Activated T-cell treated with anti-CD3 and anti-CD28 coated beads, Interleukin-2, amount 50 U/mL, for 48 hours (primary cell): ENCODE measurements around the gene FGF23.
A peak's percentile ranks its signal among the peaks of the same experiment; 100 is the strongest.

Experiments used
- DNase-seq, 2 experiments: peaks; one replicate each; pipeline ENCODE4 v3.0.0-alpha.2; 2020

The FGF23 gene

DNA sequence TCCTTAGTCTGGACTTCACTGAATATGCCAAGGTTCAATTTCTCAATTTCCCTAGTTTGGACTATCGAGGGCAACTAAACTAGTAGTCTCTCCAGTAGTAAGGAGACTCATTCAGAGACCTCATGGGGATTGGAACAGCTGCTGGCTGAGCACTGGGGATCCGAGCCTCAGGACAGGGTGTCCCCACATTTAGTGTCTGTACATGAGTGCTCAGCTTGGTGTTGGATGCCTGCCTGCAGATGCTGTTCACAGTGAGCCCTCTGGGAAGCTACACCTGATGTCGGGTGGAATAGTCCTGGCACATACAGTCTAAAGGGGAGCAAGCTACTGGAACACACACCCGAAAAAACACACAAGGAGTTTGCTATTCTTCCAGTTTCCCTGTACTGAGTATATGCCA, 820 bp upstream of the FGF23 start:
- no peak for DNase-seq

DNA sequence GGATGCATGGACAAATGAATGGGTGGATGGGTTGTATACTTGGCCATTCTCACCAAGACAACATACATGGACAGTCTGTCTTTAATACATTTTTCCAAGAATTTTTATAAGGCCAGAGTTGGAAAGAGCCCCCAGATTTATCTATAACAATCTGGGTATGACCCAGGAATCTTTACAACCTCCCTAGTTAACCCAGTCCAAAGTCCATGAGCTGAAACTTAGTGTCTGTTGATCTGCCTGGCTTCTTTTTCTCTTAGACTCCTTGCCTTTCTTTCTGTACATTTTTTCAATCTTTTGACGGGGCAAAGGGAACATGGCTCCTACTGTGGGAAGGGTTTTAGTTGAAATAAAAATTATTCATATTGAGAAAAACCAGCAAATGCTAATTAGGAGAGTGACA, 740 bp downstream of the FGF23 start:
- DNase-seq = no peak

DNA sequence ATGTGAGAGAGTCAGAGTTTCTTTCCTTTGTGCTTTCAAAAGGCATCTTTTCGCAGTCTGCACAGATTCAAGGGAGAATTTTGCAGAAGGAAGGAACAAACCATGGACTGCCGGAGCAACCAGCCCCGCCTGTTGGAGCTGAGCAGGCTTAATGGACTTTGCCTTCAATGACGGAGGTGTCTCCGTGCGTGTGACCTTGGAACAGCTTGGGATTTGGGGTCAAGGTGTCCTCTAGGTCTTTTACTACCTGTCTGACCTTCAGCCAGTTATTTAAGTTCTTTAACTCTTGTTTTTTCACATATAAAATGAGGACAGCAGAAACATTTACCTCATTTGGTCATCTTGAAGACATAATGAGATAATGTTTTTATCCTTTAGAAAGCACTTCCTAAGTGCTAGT, 4.1 kb downstream of the FGF23 start:
- no peak for DNase-seq

DNA sequence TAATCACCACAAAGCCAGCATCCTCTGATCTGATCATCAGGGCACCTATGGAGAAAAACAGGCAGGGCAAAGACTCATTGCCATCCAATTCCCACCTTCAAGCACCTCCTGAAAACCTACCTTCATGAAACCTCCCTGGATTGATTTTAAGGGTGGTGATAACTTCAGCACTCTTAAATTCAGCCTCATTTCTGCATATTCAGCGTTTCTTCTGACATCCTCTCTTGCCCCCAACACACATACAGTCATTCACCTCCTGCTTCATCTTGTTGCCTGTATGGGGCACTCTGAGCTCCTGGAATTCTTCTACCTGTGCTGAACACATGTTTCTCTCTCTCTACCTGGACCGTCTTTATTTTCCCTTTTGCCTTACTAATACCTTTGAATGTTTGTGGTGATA, 6.9 kb downstream of the FGF23 start:
- no peak for DNase-seq

DNA sequence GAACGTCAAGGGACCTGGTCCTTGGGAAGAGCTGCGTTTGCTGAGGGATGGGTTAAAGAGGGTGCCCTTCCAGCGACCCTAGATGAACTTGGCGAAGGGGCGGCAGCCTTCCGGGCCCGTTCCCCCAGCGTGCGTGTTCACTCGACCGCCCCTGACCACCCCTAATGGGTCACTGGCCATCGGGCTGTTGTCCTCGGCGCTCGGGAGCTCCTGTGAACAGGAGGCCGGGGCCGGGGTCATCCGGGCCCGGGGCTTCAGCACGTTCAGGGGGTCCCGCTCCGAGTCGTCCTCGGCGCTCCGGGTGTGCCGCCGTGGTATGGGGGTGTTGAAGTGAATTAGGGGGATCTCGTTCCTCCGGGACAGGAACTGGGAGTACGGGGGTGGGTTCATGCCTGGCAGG, 9.2 kb downstream of the FGF23 start:
- DNase-seq = no peak

DNA sequence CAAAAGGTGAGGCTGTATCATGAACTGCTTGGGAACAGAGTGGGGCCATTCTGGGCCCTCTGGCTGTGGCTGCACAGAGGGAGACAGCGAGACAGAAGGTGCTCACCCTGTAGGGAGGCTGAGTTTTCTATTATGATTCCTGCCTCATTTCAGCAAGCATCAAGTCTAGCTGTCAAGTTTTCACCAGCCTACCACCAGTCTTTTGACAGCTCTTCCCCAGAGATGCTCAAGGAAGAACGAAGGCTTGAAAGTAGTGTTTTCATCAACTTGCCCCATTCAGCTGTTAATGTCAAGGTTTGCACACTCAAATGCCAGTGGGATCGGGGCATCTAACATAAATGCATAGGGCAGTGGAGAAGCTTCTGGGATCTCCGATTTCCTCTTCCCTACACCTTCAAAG, 10.0 kb downstream of the FGF23 start:
- no peak for DNase-seq

DNA sequence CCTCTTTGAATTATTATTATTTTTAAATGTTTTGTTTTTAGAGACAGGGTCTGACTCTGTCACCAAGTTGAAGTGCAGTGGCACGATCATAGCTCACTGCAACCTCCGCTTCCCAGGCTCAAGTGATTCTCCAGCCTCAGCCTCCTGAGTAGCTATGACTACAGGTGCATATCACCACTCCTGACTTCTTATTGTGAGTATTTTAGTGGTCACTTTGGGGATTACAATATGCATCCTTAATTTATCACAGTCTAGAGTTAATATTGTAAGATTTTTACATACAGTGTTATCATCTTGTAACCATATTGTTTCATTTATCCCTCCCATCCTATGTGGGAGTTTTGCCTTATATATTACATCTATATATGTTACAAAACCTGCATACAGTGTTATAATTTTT, 13.4 kb downstream of the FGF23 start:
- DNase-seq = no peak

GRCh38 chr12:4356041-4356327, 23.5 kb downstream of the FGF23 start:
- peak; percentile 83 to 84 for DNase-seq

- DNase-seq = no peak
Observed at GRCh38 chr12:4355156-4356040, 24.1 kb downstream of the FGF23 start.

DNA sequence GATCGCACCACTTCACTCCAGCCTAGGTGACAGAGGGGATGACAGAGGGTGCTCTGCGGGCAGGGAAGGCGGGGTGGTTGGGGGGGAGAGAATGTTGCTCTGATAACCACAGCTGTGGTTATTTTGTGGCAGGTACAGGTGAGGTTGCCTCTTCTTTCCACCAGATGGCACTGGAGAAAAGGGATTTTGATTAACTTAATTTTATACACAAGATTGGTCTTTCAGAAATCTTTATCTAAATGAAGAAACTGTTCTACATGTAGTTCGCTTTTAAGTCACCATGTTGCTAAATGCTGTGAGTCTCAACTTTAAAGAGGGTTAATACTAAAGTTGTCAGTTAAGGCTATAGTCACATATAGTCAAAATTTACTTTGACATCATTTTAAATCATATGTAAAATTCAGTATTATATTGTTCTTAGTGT, 25.7 kb downstream of the FGF23 start:
- peak; percentile 25 to 45 for DNase-seq

- DNase-seq = no peak
Observed at GRCh38 chr12:4346931-4347330, 32.6 kb downstream of the FGF23 start.

DNA sequence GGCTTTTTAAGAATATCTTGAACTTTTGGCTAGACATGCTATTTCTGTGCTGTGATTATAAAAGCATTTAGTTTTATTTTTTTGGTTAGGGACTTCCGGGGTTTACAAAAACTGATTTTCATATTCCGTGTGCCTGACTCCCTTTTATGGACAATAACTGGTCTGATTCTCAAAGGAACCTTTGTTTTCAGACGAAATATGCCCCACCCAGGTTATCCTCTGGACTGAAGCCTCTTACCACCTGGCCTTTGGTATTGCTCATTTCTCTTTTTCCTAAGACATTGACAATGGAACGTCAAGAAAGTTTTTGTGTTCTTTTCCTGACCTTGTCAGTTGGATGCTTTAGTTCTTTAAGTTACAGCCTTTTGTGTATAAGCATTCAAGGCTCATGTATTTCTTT, 47.7 kb downstream of the FGF23 start:
- no peak for DNase-seq

DNA sequence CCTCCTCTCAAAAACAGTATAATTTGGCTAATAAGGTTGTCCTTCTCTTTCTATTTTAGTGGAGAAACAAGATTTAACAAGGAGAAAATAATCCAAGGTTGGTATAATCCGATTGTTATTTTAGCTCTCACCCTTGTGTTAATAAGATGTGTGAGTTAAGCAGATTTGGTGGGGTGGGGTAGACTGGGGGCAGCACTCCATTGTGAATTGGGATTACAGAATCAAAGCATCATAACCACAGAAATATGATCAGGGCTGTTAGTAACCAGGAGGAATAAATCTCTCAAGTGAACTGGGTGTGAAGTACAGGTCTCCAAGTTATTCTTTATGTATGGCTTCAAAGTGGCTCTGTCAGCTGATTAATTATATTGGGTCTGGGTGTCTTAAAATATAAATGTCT, 48.3 kb downstream of the FGF23 start:
- DNase-seq = no peak

DNA sequence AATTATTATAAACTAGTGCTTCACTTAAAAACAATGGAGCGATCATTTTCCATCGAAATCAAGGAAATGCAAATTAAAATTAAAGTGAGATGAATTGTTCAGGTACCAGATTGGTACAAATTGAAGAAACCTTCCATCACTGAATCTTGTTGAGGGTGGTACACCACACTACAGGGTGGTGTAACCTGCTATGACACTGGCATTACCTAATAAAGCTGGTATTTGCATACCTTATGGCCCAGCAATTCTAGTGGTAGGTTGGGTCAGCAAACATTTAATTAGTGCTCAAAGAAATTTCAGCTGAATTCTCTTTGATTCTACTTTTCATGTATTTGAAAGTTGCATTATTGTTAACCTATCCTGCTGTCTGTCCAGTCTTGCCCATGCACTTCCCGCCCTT, 49.3 kb downstream of the FGF23 start:
- DNase-seq = no peak

DNA sequence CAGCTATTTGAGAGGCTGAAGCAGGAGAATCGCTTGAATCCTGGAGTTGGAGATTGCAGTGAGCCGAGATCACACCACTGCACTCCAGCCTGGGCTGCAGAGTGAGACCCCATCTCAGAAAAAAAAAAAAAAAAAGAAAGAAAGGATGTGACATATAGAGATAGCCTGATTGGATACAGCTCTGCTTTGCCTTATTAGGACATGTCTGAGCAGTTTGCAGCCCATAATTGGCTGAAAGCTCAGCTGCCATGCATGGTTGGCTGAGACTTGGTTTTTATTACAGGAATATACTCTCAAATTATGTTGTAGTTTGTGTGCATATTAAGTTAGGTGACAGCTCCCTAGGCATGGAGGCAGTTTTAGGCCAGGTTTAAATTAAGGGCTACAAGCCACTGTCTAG, 52.2 kb downstream of the FGF23 start:
- no peak for DNase-seq

- no peak for DNase-seq
Observed at GRCh38 chr12:4325966-4326365, 53.5 kb downstream of the FGF23 start.

DNA sequence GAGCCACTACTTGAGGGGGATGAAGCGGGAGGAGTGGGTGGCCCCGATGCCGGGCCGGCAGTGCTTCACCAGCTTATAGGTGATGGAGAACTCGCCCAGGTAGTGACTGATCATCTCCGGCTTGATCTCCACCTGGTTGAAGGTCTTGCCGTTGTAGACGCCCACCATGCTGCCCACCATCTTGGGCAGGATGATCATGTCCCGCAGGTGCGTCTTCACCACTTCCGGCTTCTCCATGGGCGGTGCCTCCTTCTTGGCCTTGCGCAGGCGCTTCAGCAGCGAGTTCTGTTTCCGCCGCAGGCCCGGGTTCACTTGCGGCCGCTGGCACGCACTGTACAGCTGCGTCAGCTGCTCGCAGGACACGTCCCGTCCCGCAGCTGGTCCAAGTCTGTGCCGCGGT, 55.1 kb downstream of the FGF23 start:
- DNase-seq = no peak

- no peak for DNase-seq
Observed at GRCh38 chr12:4323396-4323795, 56.1 kb downstream of the FGF23 start.

DNA sequence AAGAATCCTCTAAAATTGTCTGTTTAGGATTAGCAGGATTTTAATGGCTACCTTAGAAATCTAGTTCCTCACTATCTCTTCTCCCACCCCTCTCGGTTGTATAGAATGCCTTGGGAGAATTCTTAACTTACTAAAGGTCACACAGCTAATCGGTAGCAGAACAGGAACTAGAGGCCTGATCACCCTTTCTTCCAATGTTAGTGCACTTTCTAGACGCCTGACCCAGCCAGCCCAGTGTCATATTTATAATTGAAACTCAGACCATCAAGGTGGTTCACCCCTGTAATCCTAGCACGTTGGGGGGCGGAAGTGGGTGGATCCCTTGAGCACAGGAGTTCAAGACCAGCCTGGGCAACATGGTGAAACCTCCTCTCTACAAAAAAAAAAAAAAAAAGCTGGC, 56.8 kb downstream of the FGF23 start:
- no peak for DNase-seq

GRCh38 chr12:4320853-4321701, 58.4 kb downstream of the FGF23 start, which contains the start of gene TIGAR:
TSS of gene TIGAR (plus strand) at chr12:4321213. CDS start at chr12:4321272, 59 bp downstream.
- peak; percentile 89 to 94 for DNase-seq

DNA sequence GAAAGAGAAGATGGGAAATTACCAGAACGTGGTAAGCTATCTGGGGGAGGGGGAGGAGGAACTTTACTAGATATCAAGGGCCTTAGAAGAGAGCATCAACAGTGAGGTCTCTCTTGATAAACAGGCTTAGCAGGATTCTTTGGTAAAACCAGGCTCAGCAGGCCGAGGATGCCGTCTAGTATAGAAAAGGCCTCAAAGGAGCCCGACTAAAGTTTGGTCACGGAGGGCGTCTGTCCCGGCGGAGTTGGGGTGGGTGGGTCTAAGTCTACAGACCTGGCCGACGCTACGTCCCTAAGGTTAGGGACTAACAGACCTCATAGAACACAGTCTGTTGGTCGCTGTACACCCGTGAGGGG, 59.0 kb downstream of the FGF23 start:
- no peak for DNase-seq
